ENCODE measurements around the gene ZNF12.

ZNF12 gene

DNA sequence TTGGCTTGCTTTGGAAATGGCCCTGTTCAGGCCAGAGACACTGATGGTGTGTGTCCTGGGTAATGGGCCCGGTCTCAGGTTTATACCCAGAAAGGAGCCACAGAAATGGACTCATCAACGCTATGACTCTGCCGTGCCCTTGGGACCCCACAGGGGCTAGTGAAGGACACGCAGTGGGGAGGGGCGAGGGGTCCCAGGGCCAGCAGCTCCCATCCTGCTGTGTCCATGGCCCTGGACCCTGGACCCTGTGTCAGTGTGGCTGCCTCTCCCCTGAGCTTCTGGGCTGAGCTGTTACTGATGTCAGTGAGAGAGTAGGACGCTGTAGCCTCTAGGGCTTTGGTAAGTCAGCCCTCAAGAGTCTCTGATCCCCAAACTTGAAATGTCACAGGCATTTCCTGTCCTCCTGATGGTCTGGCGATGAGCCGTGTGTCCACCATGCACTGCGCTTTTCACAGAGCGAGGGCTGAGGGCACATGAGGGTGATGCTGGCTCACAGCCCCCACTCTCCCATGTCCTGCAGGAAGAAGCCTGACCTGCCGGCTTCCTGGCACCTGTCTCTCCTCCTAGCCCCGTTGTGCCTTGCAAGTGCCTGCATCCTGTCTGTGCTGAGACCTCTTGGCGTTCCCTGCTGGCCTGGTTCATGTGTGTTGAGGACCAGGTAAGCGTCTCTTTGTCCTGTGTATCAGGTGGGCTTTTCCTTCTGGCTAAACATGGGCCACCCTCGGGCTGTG, 65.3 kb downstream of the ZNF12 start:
- TF ChIP-seq TAF1 (IDR thresholded peaks at IDR 0.05; ENCODE audit: borderline replicate concordance, low read depth, low read length) (no peak), POLR2AphosphoS5 (IDR thresholded peaks at IDR 0.05; ENCODE audit: low read depth, low read length) (no peak)
- no peak for DNase-seq (ENCODE audit: insufficient read length)
- FAIRE-seq: no peak

DNA sequence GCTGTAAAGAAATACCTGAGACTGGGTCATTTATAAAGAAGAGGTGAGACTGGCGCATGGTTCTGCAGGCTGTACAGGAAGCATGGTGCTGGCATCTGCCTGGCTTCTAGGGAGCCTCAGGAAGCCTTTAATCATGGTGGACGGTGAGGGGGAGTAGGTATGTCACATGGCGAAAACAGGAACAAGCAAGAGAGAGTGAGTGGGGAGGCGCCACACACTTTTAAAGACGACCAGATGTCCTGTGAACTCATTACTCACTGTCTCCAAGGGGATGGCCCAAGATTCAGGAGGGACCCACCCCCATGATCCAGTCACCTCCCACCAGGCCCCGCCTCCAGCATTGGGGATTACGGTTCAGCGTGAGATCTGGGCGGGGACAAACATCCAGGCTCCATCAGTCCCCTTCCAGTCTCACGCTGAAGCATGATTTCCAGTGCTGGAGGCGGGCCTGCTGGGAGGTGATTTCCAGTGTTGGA, 66.5 kb downstream of the ZNF12 start:
- FAIRE-seq: no peak
- no peak for DNase-seq (ENCODE audit: insufficient read length)
- TF ChIP-seq POLR2AphosphoS5 (IDR thresholded peaks at IDR 0.05; ENCODE audit: low read depth, low read length) (no peak), TAF1 (IDR thresholded peaks at IDR 0.05; ENCODE audit: borderline replicate concordance, low read depth, low read length) (no peak), POLR2A (IDR thresholded peaks at IDR 0.05; ENCODE audit: low read depth, low read length) (no peak)

DNA sequence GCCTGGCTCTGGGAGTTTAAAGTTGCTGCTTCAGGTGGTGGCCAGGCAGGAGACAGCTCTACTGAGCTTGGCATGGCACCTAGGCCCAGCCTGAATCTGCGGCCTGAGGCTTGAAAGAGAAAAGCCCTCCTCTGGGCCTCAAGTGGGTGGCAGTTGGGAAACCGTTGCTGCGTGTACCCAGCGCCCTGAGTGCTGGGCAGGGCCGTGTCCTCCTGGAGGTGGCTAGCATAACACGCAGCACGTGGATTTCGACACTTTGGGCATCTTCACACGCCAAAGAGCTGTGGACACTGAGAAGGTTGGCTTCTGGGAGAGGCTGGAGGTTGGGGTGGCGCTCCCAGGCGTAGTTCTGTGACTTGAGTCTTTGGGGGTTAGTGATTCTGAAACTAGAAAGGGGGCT, 67.1 kb downstream of the ZNF12 start:
- no peak for DNase-seq (ENCODE audit: insufficient read length)
- FAIRE-seq: no peak
- no peak for TF ChIP-seq TAF1 (IDR thresholded peaks at IDR 0.05; ENCODE audit: borderline replicate concordance, low read depth, low read length)
- TF ChIP-seq POLR2A (IDR thresholded peaks at IDR 0.05; ENCODE audit: low read depth, low read length): no peak
- no peak for TF ChIP-seq POLR2AphosphoS5 (IDR thresholded peaks at IDR 0.05; ENCODE audit: low read depth, low read length)

DNA sequence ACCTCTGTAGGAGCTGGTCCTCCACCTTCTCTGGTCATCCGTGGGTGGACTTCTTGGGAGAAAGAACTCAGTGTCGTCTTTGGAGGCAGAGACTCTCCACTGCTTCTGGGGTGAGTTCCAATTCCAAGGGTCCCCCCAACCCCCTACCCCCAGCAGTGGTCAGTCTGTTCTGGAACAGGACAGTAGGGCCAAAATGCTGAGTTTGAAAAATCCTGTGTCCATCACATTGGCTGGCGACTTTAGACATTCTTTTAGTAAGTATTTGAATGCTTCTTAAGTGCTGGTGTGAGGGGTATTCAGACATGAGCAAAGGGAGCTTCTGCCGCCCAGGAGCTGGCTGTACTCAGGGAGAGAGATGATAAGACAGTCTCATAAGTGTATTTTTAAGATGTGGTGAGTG, 67.7 kb downstream of the ZNF12 start:
- DNase-seq (ENCODE audit: insufficient read length): no peak
- no peak for FAIRE-seq
- TF ChIP-seq POLR2A (IDR thresholded peaks at IDR 0.05; ENCODE audit: low read depth, low read length): no peak
- no peak for TF ChIP-seq POLR2AphosphoS5 (IDR thresholded peaks at IDR 0.05; ENCODE audit: low read depth, low read length)
- TF ChIP-seq TAF1 (IDR thresholded peaks at IDR 0.05; ENCODE audit: borderline replicate concordance, low read depth, low read length): no peak

Measured in GM12892 (cell line).